MM.1S (cell line): ENCODE results near the gene ITGB2.

Experiments
- EZH2phosphoT487 ChIP-seq: fragments of 300-600 bp; sonication (generic); IDR thresholded peaks from 2 replicates; pipeline ENCODE4 v1.6.1; 2018; ENCODE audit warnings: antibody characterized with exemption, low read length
- TF ChIP-seq, protein P1 (sequence below): fragments of 300-600 bp; sonication (generic); IDR thresholded peaks from 2 replicates; pipeline ENCODE4 v1.5.1; 2016; ENCODE audit warnings: antibody characterized with exemption, low read length, mixed read lengths

- TF ChIP-seq, protein P1, sequence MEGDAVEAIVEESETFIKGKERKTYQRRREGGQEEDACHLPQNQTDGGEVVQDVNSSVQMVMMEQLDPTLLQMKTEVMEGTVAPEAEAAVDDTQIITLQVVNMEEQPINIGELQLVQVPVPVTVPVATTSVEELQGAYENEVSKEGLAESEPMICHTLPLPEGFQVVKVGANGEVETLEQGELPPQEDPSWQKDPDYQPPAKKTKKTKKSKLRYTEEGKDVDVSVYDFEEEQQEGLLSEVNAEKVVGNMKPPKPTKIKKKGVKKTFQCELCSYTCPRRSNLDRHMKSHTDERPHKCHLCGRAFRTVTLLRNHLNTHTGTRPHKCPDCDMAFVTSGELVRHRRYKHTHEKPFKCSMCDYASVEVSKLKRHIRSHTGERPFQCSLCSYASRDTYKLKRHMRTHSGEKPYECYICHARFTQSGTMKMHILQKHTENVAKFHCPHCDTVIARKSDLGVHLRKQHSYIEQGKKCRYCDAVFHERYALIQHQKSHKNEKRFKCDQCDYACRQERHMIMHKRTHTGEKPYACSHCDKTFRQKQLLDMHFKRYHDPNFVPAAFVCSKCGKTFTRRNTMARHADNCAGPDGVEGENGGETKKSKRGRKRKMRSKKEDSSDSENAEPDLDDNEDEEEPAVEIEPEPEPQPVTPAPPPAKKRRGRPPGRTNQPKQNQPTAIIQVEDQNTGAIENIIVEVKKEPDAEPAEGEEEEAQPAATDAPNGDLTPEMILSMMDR, result no peak
- TF ChIP-seq EZH2phosphoT487, result no peak
Observed at GRCh38 chr21:44957047-44957831, 36.5 kb upstream of the ITGB2 start.
